ENCODE results near the gene SH3RF1. TPM values are rescaled to one million over a fixed set of nuclear protein-coding genes. Genes with fewer than 3 reads are reported as not detected.

SH3RF1 gene
- total and polyA plus RNA-seq, 10 of the 15 experiments (the other 5 are each of a cell fraction or from before 2014, with no cell fraction given), result 4.5 to 22.5 (median 10.4) TPM

- peak; percentile 86 for TF ChIP-seq SPI1 (IDR thresholded peaks at IDR 0.05; ENCODE audit: borderline replicate concordance, insufficient read depth, low read depth, low read length)
- 0 out of 2 replicates have a peak, but pooled peaks have one; percentile 20 for TF ChIP-seq PAX5 (IDR thresholded peaks at IDR 0.05; ENCODE audit: borderline replicate concordance, low read depth, low read length)
- TF ChIP-seq JUNB (IDR thresholded peaks at IDR 0.05), result peak; percentile 51
- peak; percentile 76 for TF ChIP-seq ATF7 (IDR thresholded peaks at IDR 0.05; ENCODE audit: low read depth)
- no peak for TF ChIP-seq IRF4 (IDR thresholded peaks at IDR 0.05; ENCODE audit: low read depth, low read length)
- peak; percentile 22 for TF ChIP-seq SMAD1 (IDR thresholded peaks at IDR 0.05; ENCODE audit: low read depth, partially characterized antibody)
- TF ChIP-seq MTA2 (IDR thresholded peaks at IDR 0.05; ENCODE audit: low read depth), result 0 out of 2 replicates have a peak, but pooled peaks have one; percentile 8
- TF ChIP-seq, protein P1, sequence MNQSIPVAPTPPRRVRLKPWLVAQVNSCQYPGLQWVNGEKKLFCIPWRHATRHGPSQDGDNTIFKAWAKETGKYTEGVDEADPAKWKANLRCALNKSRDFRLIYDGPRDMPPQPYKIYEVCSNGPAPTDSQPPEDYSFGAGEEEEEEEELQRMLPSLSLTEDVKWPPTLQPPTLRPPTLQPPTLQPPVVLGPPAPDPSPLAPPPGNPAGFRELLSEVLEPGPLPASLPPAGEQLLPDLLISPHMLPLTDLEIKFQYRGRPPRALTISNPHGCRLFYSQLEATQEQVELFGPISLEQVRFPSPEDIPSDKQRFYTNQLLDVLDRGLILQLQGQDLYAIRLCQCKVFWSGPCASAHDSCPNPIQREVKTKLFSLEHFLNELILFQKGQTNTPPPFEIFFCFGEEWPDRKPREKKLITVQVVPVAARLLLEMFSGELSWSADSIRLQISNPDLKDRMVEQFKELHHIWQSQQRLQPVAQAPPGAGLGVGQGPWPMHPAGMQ (IDR thresholded peaks at IDR 0.05; ENCODE audit: borderline replicate concordance), result no peak
- peak; percentile 81 for TF ChIP-seq BCL3 (IDR thresholded peaks at IDR 0.05; ENCODE audit: borderline replicate concordance, insufficient read depth, low read depth, low read length, poor library complexity, severe bottlenecking)
- peak; percentile 52; the same call in 1 of the 2 replicates for TF ChIP-seq RFX5 (IDR thresholded peaks at IDR 0.05; ENCODE audit: low read depth, low read length)
- no peak for TF ChIP-seq JUND (IDR thresholded peaks at IDR 0.05; ENCODE audit: low read depth, low read length)
- no peak for TF ChIP-seq BCL11A (IDR thresholded peaks at IDR 0.05; ENCODE audit: low read depth, low read length)
- no peak for TF ChIP-seq STAT1 (conservative IDR thresholded peaks at IDR 0.05)
- no peak for TF ChIP-seq ZBTB4 (CRISPR knock-in tag; IDR thresholded peaks at IDR 0.05)
- peak; percentile 73; the same call in 1 of the 2 replicates for TF ChIP-seq NFIC (IDR thresholded peaks at IDR 0.05; ENCODE audit: low read depth, low read length)
- TF ChIP-seq ATF2 (IDR thresholded peaks at IDR 0.05; ENCODE audit: low read length), result peak; percentile 84
- TF ChIP-seq CBFB (IDR thresholded peaks at IDR 0.05; ENCODE audit: low read depth), result 0 out of 2 replicates have a peak, but pooled peaks have one; percentile 29
- TF ChIP-seq MEF2B (IDR thresholded peaks at IDR 0.05; ENCODE audit: partially characterized antibody, poor library complexity, severe bottlenecking), result peak; percentile 28
- TF ChIP-seq NFXL1 (IDR thresholded peaks at IDR 0.05; ENCODE audit: borderline replicate concordance), result no peak
- peak; percentile 91 for TF ChIP-seq ZNF24 (IDR thresholded peaks at IDR 0.05)
Measured at GRCh38 chr4:169272265-169272886, 1.6 kb upstream of the SH3RF1 start (continued).

Data from GM12878 (cell line).